Stimulated activated naive CD8-positive, alpha-beta T cell treated with anti-CD3 and anti-CD28 coated beads, Interleukin-15, Interleukin-2, amounts not matched to agents 100 U/mL and 50 U/mL, for 24 hours (primary cell): ENCODE data around the gene CDK5.

Source experiments
- ATAC-seq: fragments of 150-1000 bp; cut with Tn5 transposase; one replicate; pipeline ENCODE4 v1.10.0; 2021
- DNase-seq: peaks from one replicate; pipeline ENCODE4 v3.0.0; 2021

The CDK5 gene

DNA sequence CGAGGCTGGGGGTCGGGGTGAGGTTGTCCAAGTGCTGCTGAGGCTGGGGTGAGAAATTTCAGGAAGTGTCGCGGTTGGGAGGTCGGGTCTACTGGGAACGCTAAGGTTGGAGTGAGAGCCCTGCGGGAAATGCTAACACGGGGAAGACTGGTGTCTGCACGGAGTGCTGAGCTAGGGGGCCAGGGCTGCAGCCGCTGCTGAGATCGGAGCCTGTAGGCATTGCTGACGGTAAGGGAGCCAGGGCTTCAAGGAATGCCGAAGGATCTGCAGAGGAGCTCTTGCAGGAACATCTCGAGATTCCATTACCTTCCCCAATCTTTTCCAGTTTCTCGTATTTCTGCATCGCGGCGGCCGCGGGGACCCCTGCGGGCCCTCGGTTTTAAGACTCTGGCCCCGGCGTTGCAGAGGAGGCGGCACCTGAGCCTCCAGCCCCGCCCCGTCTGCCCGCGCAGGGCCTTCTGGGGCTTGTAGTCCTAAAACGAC, at the start of gene CDK5:
CDK5 (minus strand) TSS at position 392 of the 483 bp plus-strand sequence; CDS start at position 343, 49 bp downstream.
- DNase-seq (no peak), ATAC-seq (no peak)

DNA sequence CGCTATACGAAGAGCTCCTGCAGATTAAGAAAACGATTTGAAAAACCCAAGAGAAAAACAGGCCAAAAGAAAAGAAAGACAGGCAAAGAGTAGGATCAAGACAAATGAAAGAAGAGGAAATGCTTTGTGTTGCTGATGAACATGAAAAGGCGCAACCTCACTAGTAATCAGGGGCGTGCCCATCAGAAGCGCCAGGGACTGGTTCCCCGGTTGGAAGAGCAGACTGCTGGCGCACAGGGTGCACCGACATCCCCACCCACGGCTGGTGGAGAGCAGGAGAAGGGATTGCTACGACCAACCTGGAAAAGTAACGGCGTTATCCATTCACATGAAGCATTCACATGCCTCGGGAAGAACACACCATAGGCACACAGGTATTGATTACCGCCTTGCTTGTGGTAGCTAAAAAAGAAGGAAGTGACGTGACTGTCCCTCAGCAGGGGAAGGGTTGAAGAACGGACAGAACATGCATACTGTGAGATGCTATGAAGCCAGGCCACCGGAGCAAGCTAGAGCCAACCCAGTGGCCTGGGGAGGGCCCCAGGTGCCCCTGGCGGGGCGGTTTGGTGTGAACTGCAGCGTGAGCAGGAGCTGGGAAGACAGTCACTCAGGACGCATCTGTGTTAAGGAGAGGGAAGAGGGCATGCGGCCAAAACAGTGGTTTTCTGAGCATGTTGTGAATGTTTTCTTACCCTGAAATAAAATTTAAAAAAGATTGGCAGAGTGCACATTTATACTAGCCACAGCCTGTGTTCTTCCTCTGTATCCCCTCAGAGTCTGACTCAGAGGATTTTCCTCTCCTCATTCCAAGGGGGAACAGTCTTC, 46.9 kb upstream of the CDK5 start:
- no peak for DNase-seq
- ATAC-seq = no peak

DNA sequence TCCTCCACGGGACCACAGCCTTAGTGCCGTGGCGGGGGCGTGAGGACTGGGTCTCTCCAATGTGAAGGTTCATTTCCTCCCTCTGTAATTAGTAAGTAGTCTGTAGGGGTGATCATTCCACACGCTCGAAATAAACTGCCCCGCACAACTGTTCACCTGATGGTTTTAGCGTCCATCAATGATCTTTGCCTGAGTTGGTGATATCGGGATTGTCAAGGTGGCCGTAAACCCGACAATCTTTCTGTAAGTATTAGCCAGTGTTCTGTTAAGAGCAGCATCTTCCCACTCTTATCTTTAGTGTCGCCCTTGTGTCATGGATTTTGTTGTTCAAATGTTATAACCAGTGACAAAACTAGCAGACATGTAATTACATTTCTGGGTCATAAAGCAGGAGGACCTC, 46.3 kb upstream of the CDK5 start:
- DNase-seq (no peak), ATAC-seq (no peak)

DNA sequence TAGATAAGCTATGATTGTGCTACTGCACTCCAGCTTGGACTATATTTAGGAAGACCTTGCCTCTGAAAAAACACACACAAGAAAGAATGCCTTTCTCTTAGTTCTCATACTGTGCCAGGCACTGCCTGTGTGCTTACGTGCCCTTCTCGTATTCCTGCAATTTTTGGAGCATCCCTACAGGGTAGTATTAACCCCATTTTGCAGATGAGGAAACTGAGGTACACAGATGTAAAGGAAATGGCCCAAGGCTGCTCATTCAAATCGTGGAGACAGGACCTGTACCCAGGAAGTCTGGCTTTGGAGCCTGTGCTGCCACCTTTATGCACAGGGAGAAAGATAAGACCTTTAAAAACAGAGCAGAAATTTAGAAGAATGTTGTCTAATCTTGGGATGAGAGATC, 45.3 kb upstream of the CDK5 start:
- no peak for ATAC-seq
- DNase-seq = no peak

- ATAC-seq (peak; percentile 37), DNase-seq (no peak)
These were observed 44.1 kb upstream of the CDK5 start for GRCh38 chr7:151101621-151102396.

- no peak for ATAC-seq
- no peak for DNase-seq
These were observed 43.2 kb upstream of the CDK5 start for GRCh38 chr7:151100921-151101320.

GRCh38 chr7:151099486-151100211, 42.0 kb upstream of the CDK5 start:
- ATAC-seq (no peak), DNase-seq (no peak)

DNA sequence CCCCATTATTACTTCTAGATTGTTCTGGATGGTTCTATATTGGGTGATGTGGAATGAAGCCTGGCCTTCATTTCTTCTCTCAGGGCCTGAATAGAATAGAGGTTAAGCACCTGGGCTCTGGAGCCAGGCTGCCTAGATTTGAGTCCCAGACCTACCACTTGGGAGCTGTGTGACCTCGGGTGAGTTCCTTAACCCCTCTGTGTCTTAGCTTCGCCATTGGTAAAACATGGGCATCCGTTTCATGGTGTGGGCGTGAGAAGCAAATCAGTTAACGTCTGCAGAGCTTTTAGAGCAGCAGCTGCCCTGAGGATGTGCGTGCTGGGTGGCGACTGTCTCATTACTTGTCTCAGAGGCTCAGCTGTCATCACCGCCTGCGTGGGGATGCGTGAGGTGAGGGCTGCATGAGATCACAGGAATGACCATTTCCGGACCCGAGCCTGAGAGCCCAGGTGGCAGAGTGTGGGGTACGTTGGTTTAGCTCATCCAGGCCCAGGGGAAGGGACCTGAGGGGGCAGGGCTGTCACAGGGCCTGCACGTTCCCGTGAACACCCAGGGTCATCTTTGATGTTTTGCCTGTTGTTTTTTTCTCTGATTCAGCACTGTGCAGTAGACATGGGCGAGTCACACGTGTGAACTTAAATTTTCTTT, 38.3 kb upstream of the CDK5 start:
- ATAC-seq (no peak), DNase-seq (no peak)

DNA sequence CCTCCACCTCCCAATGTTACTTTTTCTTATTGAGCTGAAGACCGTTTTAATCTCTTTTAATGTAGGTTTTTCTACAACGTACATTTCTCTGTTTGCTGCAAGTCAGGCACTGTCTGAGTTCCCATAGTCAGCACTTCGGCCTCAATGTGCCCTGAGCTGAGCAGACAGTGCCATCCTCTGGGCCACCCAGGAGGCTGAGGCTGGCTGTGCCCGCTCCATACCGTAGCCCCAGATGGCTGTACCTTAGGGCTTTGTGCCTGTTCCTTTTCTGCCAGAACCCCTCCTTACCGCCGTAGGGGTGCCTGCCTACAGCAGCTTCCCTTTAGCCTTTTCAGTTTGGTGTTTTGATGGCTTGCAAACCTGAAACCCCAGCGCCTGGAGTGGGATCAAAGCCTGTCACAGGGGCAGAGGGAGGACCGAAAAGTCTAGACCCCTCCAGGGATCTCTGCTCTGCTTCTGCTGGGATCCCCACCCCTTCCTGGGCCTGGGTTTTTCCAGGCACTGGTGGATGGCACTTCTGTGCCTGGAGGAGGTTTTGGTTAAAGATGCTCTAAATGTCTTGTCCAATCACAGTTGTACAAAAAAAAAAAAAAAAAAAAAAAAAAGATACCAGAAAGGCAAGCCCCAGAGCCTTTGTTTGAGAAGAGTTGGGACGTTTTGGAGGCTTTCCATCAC, 37.6 kb upstream of the CDK5 start:
- no peak for ATAC-seq
- DNase-seq = no peak

- no peak for DNase-seq
- no peak for ATAC-seq
These were observed 37.0 kb upstream of the CDK5 start for GRCh38 chr7:151094675-151095074.

DNA sequence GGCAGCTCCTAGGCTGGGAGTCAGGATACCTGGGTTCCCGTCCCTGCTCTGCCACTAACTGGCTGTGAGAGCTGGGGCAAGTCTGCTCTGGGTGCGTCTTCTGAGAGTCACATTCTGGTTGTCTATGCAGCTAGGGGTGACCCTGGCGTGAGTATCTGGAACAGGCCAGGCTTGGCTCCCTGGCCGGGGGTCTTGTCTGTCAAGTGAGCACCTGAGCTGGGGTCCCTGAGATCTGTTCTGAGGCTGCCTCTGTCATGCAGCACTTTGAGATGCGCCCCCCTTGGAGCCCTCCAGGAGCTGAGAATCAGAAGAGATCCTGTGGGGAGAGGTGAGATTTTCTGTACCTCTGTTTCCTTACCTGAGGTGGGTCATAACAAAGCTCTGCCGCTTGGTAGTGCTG, 36.1 kb upstream of the CDK5 start:
- DNase-seq = no peak
- ATAC-seq = no peak

- no peak for ATAC-seq
- DNase-seq = no peak
These were observed 34.3 kb upstream of the CDK5 start for GRCh38 chr7:151091988-151092387.

DNA sequence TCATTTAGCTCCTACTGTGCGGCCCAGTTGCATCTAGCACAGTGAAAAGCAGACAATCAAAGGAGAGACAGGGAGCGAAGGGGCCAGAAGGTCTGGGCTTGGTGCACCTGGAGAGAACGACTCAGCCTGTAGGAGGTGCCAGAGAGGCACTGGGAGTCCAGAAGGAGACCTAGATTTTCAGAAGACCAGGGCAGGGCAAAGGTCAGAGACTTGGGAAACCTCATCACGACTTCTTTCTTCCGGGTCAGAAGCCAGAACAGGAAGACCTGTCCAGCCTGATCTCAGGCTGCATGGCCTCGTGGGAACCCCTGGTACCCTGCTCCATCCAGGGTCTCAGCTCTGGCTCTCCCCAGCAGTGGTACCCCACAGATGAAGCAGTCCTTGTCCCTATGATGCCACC, 33.7 kb upstream of the CDK5 start:
- ATAC-seq = no peak

DNA sequence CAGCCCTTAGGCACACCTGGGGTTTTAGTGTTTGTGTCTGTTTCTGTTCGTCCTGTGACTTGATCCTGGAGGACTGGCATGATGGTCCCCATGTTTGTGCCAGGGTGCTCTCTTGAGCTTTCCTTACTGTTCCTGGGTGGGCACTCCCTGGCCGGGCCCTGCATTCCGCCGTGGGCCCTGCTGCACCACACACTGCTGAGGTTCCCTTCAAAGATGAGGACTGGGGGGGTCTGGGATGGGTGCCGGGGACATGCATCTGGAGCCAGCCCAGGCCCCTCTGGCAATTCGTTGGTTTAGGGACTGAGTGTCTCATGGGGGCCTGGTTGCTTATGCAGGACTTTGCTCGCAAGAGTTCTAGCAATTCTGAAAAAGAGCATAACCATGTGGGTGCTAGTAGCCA, 33.3 kb upstream of the CDK5 start:
- ATAC-seq = no peak
- no peak for DNase-seq

More for the DNA sequence above, 33.7 kb upstream of the CDK5 start:
- peak; percentile 48 for DNase-seq

DNA sequence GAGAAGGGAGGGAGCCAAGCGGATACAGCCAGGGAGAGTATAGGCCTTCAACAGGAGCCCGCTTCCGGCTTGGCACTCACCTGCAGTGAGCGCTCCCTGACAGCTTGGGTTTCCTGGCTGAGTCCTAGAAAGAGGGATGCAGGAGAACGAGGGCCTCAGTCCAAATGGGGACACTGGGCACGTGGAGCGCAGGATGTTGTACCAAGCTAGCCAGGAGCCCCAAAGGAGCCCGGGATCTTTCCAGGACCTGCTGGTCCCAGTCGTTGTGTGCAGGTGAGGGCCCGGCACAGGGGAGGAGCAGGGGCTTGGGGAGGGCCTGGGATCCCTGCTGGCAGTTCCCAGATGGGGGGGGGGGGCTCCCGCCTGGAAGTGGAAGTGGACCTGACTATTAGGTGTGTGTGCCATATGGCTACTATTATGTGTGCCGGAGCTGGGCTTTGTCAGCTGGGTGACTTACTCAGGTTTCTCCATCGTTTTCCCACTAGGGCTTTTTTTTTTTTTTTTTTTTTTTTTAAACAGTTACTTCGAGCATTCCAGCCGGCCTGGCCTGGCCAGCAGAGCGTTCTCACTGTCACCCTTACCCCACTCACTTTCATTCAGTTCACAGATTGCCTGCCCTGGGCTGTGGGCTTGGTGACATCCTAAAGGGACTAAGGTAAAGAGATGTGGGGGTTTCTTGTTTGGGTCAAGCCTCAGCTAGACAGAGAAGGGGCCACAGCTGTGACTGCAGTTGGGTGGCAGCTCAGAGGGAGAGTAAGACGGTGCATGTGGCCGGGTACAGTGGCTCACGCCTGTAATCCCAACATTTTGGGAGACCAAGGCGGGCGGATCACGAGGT, 32.4 kb upstream of the CDK5 start:
- no peak for ATAC-seq
- no peak for DNase-seq

DNA sequence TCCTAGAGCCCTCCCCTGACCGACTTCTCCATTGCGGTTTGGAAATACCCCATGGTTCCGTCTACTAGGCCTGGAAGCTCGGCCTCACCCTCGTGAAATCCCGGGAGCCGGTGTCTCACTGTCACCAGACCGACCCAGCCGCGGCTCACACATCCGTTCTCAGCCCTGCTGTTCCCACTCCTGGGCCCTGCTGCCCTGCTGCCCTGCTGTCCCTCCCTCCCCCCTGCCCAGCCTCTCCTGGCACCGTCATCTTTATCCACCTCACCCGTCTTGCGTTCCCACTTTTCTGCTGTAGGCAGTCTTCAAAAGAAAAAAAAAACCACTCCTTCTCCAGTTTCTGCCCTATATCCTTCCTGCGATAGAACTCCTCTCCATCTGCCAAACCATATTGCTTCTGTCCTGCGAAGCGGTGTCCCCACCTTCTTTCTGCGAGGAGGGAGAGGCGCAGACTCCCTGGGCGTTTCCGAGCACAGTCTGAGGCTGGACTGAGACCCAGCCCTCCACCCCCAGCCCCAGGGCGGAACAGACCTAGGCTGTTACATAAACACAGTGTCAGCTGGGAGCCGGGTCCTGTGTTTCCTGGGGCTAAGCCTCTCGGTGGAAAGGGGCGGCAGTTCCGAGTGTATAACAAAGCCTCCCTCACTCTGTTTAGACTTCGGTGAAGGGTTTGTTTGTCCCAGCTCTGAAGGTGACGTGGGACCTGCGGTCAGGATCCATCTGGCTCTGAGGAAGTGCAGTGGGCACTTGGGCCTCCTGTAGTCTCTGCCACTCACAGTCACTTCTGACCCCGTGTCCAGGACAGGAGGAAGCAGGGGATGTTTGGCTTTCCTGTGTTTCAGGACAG, 31.4 kb upstream of the CDK5 start:
- ATAC-seq (no peak), DNase-seq (no peak)

- no peak for DNase-seq
- ATAC-seq = no peak
These were observed 30.5 kb upstream of the CDK5 start for GRCh38 chr7:151088019-151088855.

DNA sequence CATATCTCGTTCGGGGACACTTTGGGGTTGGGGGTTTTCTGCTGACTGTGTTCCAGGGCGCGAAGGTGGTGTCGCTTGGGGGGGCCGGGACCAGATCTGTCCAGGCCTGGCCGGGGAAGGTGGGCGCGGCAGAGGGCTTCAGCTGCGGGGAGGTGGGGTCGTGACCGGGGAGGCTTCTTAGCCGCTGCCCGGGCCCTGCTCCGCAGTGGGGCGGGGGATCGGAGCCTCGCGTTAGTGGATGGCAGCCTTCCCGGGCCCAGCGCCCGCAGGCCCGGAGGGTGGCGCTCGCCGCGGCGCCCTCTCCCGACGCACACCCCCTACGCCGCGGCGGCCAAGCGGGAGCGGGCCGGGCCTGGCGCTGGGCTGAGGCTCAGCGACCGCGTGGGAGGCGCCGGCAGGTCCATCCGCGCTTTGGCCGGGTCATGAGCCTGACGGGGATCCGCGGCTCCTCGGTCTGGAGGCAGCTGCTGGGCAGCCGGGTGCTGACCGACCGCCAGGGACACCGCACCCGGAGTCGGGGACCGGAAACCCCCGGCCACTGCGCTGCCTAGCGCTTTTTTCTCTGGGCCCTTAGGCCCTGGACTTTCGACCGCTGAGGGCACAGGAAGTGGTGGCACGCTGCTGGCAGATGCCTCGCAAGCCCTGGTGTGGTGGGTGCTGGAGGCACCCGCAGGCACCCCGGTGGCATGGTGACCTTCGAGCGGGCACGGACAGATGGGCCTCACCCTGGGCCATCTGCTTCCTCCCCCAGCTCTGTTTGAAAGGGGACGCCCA, 29.7 kb upstream of the CDK5 start:
- peak; percentile 51 for DNase-seq
- ATAC-seq = peak; percentile 19
